NCI-H146 (cell line): ENCODE measurements around the gene ZNF609.

ENCODE experiments used
- DNase-seq: peaks from one replicate; lab custom pipeline; 2025; lab: John Stamatoyannopoulos, UW

Gene ZNF609

DNA sequence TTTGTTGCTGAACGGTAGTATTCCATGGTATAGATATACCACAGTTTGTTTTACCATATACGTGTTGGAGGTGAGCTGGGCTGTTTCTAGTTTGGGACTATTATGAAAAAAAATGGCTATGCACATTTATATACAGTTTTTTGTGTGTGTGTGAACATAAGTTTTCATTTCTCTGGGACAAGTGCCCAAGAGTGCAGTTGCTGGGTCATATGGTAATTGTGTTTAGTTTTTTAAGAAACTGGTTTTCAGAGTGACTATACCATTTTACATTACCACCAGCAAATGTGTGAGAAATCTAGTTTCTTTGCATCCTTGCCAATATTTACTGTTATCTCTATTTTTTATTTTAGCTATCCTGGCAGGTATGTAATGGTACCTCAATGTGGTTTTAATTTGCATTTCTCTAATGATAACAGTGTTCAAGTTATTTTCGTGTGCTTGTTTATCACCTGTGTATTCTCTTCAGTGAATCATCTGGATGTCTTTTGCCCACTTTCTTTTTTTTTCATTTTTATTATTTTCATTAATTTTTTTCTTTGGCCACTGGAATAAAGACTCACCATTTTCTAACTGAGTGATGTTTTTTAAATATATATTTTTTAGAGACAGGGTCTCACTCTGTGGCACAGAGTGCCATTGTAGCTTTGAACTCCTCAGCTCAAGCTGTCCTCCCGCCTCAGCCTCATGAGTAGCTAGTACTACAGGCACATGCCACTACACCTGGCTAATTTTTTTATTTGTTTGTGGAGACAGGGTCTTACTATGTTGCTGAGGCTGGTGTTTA lies 75.3 kb downstream of the ZNF609 start:
- DNase-seq = no peak

DNA sequence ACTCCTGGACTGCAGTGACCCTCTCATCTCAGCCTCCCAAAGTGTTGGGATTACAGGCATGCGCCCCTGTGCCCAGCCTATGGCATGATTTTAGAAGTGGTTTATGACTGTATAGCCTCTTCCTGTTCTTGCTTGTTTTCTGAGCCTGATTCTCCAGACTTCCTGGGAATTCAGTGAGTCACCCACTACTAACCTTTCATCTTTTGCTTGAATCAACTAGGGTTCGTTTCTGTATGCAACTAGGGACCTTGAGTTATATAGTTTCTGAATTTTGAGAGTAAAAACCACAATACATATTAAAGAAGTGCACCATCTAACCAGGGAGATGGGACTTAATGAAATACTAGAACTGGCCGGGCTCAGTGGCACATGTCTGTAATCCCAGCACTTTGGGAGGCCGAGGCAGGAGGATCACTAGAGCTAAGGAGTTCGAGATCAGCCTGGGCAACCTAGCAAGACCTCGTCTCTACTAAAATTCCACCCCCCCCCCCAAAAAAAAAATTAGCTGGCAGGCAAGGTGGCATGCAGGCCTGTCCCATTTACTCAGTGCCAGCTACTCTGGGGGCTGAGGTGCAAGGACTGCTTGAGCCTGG lies 76.0 kb downstream of the ZNF609 start:
- DNase-seq = no peak

DNA sequence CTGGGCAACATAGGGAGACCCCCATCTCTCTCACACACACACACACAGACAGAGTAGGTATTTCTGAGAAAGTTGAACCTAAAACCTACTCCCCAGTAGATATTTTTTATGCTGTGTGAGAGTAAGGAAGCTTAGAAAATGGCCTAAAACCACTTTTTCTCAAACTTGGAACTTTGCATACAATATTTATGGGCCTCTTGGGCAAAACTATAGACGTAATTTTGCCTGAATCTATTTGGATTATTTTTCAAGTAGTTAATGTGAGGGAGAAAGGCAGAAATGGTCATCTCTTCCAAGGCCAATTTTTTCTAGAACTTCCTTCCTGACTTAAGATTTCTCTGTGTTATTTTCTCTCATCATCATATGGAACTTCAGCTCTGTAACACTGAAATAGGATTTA lies 81.7 kb downstream of the ZNF609 start:
- no peak for DNase-seq

DNA sequence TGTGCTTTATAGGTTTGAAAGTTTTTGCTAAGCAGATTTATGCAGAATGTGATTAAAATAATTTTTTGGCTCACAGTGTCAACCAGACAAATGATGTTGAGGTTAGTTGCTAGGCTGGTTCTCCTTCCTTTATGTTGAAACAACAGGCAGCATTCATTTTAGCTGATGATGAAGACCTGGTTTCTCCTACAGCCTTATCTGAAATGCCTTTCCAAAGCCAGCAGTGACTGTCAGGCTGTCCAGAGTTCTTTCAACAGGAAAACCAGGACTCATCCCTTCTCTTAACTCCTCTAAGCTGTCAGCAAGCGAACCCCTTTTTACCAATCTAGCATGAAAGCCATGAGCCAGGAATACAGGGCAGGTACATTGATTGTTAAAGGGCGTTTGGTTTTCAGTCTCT lies 84.1 kb downstream of the ZNF609 start:
- DNase-seq = no peak

DNA sequence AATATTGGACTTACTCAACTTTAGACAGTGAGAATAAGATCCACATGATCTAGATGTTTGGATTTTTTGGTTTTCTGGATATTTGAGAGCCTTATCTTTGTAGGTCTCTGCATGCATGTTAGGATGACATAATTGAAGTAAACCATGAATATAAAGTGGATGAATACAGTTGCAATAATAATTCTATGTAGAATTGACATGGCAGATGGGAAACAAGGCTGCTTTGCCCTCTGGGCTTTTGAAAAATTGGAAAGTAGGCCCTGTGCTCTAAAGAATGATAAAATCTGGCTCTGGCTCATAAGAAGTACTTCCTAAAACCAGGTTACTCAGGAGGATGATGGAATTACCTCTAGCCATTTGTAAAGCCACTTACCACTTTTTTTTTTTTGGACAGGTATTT lies 86.9 kb downstream of the ZNF609 start:
- DNase-seq = no peak

DNA sequence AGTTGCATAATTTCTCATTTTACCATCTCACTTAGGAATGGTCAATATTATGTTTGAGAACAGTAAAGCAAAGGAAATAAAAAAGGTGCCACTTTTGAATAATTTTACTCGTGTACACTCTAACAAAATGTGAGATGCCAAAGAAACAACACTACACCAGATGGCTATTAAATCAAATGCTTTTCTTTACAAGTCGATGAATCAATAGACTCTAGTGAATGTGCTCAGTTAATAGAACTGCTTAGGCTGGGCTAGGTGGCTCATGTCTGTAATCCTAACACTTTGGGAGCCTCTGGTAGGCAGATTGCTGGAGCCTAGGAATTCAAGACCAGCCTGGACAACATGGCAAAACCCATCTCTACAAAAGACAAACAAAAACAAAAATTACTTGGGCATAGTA lies 87.9 kb downstream of the ZNF609 start:
- no peak for DNase-seq

DNA sequence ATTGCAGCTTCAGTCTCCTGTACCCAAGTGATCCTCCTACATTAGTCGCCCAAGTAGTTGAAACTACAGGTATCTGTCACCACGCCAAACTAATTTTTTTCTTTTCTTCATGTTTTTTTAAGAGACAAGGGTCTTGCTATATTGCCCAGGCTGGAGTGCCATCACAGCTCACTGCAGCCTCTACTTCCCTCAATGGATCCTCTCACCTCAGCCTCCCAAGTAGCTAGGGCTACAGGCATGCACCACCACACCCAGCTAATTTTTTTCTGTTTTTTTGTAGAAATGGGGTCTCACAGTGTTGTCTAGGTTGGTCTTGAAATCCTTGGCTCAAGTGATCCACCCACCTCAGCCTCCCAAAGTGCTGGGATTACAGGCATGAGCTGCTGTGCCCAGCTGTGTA lies 89.5 kb downstream of the ZNF609 start:
- DNase-seq = no peak

DNA sequence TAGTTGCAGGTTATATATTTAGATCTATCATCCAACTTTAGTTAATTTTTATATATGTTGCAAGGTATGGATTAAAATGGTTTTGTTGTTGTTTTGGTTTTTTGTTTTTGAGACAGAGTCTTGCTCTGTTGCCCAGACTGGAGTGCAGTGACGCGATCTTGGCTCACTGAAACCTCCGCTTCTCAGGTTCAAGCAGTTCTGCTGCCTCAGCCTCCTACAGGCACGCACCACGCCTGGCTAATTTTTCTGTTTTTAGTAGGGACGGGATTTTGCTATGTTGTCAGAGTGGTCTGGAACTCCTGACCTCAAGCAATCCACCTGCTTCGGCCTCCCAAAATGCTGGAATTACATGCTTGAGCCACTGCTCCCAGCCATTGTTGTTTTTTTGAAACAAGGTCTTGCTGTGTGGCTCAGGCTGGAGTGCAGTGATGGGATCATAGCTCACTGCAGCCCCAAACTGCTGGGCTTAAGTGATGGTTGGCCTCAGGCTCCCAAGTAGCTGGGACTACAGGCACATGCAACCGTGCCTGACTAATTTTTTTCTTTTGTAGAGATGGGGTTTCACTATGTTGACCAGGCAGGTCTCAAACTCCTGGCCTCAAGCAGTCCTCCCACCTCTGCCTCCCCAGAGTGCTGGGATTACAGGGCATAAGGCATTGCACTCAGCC lies 92.0 kb downstream of the ZNF609 start:
- no peak for DNase-seq

DNA sequence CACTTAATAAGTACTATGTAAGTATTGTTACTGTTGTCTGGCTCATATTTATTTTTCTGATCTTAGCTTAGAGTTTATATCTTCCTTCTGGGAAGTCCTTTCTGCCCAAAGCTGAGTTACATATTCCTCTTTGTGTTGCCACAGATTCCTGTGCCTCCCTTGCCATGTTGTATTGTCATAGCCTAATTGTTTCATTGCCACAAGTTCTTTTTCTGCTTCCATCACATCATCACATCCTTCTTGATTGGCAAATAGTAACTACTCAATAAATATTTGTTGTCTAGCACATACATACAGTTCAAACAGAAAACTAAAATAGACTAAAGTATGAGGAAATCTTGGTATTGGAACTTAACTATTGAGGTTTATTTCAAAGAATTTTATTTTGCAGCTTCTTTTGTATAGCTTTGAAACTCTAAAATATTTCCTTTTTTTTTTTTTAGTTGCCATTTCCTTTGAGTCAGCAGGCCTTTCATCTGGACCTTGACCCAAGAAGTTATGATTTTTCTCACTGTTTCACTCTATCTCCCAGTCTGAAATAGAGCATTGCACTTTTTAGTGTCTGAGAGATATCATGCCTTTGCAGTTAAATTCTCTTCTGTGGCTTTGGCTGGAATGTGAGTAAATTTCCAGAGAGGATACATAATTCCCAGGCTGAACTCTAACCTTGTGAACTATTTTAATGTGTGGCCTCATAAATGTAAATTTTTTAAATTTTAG lies 98.2 kb downstream of the ZNF609 start:
- no peak for DNase-seq

DNA sequence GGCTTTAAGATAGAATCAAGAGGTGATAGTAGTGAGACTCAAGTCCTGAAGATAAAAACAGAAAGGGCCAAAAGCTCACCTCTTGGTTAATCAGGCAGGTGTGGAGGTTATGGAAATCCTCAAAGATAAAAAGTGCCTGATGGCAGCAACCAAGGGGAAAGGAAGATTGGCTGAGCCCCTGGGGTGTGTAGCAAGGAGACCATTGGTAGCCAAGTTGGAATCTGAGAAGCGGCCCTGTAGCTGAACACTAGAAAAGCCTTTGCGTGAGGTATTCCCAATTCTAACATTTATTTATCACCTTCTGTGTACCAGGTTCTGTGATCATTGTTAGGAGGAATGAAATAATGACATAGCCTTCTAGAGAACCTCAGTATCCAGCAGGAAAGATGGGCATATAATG lies 98.9 kb downstream of the ZNF609 start:
- no peak for DNase-seq

DNA sequence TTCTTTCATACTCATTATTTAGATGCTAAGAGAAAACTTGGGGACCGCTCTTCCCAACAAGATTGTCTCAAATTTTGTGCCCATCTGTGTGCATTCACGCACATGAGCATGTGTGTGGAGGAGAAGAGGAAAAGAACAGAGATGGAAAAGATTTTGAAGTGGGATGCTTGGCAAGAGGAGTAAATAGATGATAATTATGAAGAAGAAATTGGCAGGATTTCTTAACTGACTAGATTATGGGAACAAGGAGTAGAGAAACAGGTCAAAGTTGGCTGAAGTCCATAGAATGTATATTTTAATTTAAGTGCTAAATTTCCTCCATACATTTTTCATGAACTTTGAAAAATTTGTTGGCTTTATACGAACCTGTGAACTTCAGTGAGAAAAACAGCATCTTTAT lies 100.1 kb downstream of the ZNF609 start:
- DNase-seq = no peak

DNA sequence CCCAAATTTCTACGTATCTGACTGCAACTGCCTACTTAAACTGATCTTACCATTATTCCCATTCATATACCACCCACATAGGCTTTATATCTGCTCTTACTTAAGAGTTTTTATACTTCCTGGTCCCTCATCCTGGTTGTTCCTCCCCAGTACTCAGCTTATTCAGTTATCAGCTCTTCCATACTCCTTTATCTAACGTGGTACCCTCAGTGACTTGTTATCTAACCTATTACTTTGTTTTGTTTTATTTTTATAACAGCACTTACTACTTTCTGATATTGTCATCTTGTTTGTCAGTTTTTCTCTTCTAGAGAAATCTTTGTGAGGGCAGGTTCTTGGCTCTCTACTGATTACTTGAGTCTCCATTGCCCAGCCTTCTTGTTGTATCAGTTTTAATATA lies 100.6 kb downstream of the ZNF609 start:
- no peak for DNase-seq

DNA sequence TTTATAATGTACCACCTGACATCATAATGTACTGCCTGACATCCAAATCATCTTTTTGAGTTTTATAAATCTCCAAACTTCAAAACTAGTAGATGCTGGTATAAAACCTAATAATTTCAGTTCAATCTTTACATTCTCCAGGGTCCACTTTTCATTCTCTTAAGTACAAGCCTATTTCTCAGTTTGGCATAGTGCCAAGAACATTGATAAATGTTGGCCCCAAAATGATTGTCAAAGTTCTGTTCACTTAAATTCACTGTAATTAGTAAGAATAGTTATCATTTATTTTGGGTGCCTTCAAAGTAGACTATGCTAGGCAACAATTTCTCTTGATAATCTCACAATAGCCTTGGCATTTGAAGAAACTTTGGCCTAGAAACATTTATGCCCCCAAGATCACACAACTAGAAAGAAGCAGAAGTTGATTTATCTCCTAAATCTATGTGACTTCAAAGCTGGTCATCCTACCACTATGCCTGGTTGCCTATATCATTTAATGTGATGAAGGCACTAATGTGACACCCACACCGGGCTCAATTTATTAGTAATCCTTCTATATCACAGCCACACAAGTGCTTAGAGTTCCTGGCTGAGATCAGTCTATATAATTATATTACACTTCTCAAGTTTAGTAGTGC lies 101.7 kb downstream of the ZNF609 start:
- no peak for DNase-seq

DNA sequence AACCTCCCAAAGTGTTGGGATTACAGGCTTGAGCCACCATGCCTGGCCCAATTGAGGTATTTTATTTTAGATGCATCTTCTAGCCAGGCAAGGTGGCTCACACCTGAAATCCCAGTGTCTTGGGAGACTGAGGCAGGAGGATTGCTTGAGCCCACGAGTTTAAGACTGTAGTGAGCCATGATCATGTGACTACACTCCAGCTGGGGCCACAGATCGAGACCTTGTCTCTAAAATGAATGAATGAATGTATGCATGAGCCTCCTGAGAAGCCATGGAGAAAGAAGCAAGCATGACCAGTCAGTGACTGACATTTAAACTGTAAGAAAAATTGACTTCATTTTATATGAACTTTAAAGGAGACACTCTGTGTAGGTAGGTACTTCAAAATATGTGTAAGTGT lies 105.7 kb downstream of the ZNF609 start:
- no peak for DNase-seq

DNA sequence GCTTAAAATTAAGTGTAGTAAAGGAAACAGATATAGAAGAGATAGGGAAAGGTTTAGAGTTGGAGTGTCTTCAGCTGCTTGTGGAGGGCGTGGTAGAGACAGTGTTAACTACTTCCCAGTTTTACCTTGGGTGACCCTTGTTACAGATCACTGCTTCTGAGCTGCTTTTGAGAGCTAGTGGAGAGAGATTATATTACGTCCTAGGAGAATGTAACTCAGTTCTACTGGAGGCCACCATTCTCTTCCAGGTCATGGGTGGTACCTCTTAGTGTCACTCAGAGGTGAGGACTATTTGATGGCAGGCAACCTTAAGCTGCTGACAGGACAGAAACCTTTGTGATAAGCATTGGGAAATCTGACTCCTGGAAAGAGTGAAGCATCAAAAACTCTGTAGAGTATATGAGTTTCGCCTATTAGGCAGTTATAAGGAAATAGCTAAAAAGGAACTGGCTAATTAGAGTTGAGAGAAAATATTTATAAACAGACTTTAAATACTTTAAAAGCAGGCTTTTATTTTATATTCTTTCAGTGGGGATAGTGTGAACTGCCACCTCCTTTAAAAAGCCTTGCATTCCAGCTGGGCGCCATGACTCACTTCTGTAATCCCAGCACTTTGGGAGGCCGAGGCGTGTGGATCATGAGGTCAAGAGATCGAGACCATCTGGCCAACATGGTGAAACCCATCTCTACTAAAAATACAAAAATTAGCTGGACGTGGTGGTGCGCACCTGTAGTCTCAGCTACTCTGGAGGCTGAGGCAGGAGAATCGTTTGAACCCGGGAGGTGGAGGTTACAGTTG lies 106.5 kb downstream of the ZNF609 start:
- no peak for DNase-seq

DNA sequence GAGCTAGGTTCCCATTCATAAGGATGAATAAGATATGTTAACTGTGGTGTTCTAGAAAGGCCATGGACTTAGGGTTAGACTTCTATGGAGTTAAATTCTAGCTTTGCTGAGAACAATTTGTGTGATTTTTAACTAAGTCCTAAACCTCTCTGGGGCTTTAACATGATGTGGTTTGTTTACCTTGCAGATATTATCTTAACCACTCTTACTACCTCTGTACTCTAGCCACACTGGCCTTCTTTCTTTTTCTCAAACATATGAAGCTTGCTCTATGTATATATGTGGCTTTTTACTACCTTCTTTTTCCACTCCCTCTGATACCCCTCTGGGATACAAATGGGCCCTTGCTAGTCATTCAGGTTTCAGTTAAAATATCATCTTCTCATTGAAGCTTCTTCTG lies 108.4 kb downstream of the ZNF609 start:
- no peak for DNase-seq

DNA sequence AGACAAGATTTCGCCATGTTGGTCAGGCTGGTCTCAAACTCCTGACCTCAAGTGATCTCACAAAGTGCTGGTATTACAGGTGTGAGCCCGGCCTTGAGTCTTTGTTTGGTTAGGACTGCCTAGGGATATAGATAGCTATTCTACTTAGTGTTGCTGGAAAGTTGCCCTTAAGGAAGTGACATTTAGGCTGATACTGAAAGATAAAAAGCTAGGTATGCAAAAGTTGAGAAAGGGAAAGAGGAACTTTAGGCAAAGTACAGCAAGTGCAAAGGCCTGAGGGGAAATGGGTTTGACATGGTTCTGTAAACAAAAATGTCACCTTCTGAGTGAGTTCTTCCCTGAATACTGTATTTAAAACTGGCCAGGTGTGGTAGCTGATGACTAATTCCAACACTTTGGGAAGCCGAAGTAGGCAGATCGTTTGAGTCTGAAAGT lies 111.5 kb downstream of the ZNF609 start:
- no peak for DNase-seq

DNA sequence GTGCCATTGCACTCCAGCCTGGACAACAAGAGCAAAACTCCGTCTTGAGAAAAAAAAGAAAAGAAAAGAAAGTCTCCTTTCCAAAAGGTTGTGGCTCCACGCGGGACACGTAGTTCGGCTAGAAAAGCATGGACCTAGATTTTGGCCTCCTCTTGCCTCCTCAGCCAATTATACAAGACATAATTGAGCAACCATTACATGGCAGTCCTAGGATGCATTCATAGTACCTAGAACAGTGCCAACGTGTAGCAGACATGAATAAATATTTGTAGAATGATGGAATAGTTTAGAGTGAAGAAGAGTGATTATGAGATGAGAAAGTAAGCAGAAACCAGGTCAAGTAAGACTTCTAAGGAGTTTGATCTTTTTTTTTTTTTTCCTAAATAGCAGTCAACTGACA lies 112.5 kb downstream of the ZNF609 start:
- no peak for DNase-seq

DNA sequence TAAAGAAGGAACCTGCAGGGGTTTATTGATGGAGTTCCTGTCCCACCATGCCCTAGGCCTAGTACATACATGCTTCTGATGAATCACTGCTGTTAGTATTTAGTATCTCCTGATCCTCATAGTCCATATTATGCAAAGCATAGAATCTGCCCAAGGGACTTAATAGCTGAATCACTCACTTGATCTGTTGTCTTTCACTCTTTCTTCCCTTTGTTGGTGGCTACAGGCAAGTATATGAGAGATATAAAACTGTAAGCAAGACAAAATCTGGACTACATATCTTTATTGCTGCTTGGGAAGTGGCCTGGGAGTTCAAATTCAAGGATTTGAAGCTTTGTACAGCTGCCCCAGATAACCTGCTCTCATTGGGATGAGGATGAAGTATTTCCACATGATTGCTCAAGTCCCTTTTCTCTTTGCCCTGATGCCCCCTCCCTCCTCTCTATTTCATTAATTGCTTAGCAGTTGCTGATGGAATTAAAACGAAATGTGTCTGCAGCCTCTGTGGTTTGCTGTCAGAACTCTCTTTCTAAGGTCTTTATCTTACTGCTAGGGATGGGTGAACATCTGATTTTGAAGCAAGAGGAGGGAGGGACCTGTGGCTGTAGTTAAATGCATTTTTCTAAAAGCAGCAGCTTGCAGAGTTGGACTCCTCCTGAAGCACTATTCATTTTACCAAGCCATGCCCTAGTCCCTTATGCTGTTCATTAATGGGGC lies 114.1 kb downstream of the ZNF609 start:
- no peak for DNase-seq

DNA sequence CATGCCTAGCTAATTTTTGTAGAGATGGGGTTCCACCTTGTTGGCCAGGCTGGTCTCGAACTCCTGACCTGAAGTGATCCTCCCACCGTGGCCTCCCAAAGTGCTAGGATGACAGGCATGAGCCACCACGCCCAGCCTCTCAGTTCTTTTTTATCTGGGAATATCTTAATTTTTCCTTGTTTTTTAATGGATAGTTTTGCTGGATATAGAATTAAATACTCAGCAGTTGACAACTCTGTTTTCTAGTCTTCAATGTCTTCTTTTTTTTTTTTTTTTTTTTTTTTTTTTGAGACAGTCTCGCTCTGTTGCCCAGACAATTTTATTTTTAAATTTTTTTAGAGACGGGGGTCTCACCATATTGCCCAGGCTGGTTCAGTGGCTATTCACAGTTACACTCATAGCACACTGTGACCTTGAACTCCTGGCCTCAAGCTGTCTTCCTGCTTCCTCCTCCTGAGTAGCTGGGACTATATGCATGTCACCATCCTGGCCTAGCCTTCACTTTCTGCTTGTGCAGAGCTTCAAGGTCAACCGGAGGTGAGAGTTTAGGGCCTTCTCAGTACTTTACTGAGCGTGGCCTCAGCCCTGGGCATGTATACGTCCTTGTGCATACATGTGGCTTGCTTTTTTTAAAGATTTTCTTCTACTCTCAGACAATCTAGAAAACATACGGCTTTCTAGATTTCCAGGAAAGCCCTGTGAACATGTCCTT lies 120.5 kb downstream of the ZNF609 start:
- no peak for DNase-seq
